ENCODE results near the gene RHBDL2.
"Not testable (repeated sequence)": the region's sequence is repeated elsewhere in the genome, so short reads cannot be mapped to it uniquely, and the experiment has no call there.

RHBDL2 gene

DNA sequence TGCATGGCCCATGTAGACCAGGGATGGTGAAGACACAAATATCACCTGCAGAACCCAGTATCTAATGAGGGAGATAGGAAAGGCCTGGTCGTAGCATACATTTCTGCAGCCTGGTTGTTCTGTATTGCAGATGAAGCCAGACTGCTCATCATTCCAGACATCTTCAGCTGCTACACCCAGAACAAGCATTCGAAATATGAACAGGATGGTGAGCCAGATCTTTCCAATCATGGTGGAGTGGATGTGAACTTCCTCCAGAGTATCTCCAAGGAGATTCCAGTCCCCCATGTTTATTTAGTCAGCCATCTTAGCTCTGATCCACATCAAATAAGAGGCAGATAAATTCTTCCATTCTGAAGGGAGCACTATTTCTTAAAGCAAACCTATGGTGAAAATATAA, 65.8 kb downstream of the RHBDL2 start:
- DNase-seq (ENCODE audit: low spot score), result no peak

DNA sequence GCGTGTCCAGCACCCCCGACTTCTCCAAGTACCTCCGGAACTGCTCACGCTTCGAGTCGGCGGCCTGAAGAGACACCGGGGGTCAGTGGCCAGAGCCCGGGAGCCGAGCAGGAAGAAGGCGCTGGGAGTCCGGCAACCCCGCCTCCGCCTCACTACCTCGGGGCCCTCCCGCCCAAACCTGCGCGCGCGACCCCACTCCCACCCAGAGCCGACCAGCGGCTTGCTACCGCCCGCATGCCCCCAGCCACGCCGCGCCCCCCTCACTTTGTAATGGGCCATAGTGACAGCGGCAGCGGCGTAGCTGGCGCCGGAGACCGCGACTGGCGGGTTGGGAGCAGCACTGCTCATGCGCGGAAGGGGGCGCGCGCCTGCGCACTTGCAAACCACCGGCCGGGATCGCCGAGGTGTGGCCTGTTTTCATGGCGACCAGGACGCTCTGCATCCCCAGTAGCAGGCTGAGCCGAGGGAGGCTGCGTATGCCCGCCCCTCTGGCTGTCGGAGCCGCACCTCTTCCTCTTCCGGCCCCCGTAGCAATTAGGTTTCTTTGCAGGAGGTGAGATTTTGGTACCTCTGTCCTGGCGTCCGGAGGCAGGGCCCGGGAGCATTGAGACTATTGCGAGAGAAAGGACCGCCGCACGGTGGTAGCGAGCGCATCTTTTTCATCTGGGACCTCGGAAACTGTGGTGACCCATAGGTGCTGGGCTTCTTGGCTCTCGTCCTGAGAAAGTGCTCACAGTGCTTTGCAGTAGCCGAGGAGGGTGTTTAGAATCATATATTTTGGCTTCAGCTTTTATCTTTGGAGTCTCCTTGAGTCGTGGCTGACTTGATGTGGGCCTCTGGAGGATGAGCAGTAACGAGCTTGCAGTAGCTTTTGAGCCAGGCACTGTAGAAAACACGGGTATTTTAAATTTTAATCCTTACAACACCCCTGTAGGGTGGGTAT, 68.3 kb downstream of the RHBDL2 start, which contains the start of gene MYCBP:
TSS of gene MYCBP (minus strand) at position 322 of the 943 bp plus-strand sequence. CDS start at position 279, 43 bp downstream.
- DNase-seq (ENCODE audit: low spot score), result peak; percentile 96

DNA sequence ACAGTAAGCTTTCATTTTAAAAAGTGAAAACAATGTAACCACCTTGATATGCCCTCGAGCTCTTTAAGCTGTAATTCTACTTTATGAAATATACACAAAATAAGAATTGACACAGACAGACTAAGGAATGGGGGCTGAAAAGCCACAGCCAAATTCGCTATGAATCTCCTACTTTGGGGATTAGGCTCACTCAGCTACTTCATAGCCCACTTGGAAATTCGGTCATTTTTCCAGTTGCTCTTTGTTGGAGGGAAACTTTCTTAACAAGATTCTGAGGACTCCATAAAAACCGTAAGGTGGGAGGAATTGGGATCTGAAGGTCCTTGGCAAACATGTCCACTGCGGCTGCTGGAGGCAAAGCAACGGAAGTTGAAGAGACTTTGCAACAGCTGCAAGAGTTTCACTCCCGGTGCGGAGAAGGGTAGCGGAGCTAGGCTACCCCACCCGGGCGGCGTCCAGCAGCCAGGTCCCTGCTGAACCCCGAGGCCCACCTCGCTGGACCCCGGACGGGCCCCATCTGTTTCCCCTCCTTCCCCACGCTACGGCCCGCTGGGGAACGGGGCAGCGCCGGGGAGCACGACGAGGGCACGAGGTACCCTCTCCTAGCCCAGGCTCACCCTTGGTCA, 69.1 kb downstream of the RHBDL2 start:
- peak; percentile 45 for DNase-seq (ENCODE audit: low spot score)

DNA sequence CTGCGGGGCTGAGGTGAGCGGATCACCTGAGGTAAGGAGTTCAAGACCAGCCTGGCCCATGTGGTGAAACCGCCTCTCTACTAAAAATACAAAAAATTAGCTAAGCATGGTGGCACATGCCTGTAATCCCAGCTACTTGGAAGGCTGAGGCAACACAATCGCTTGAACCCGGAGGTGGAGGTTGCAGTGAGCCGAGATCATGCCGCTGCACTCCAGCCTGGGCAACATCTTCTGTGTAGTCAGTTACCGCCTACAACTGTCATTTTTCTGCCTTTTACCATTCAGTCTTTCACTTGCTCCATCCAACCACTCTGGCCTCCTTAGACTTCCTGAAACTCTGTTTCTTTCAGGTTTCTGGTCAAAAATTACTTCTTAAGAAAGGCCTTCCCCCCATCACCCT, 70.6 kb downstream of the RHBDL2 start:
- no peak for DNase-seq (ENCODE audit: low spot score)

GRCh38 chr1:38867208-38867607, 74.4 kb downstream of the RHBDL2 start:
- DNase-seq (ENCODE audit: low spot score), result no peak

- DNase-seq (ENCODE audit: low spot score), result no peak
Measured at GRCh38 chr1:38865112-38865715, 76.4 kb downstream of the RHBDL2 start.

GRCh38 chr1:38860454-38860795, 81.2 kb downstream of the RHBDL2 start:
- DNase-seq (ENCODE audit: low spot score), result no peak

DNA sequence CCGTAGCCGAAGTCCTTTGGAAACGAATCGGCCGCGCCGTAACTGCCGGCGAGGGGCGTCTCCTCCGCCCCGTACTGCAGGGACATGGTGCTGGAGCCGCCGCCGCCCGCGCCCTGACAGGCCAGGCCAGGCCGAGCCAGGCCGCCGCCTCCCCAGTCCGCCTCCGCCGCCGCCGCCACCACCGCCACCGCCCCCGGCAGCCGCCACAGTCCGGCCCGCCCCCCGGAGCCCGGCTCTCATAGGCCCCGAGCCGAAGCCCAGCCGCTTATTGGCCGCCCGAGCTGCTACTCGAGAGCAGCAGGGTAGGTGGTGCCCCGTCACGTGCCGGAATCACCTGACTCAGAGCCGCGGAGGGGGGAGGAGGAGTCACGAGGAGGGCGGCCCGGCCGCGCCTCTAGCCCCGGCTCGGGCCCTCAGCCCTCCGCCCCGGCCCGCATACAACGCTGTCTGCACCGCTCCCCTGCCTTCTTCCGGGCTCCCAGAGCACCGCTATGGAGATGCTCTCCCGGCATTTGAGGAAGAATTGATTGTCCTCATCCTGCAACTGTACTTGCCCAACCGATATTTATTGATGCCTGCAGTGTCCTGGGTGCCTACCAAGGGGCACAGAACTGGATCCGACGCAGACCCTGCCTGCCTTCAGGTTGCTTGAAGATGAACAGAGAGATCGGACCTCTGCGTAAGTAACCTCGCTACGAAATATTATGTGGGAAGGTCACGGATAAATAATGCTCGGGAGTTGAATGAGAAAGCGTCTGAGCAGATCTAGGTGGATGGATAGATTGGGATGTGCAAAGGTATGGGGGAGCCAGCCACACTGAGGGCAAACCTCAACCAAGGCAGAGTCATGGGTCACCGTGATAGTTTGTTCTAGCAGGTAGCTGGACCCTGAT, 81.8 kb downstream of the RHBDL2 start, which contains the start of gene RRAGC:
TSS of gene RRAGC (minus strand) at position 212 of the 893 bp plus-strand sequence. CDS start at position 86, 126 bp downstream.
- DNase-seq (ENCODE audit: low spot score), result peak; percentile 97

- peak; percentile 78 for DNase-seq (ENCODE audit: low spot score)
Measured at GRCh38 chr1:38858833-38859560, 82.6 kb downstream of the RHBDL2 start.

DNA sequence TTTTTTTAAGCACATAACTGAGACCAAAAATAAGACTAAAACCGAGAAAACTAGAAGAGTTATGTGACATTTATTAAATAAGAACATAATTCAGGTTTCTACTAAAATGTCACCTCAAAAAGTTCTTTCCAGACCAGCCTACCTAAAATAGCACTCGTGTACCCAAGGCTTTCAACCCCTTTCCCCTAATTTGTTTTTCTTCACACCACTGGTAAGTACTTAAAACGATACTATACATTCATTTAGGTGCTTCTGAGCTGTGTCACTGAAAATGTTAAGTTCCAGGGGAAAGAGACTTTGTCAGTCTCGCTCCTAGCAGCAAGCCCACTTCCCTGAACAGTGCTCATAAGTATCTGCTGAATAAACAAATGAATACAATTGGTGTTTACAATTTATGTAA, 88.8 kb downstream of the RHBDL2 start:
- no peak for DNase-seq (ENCODE audit: low spot score)

DNA sequence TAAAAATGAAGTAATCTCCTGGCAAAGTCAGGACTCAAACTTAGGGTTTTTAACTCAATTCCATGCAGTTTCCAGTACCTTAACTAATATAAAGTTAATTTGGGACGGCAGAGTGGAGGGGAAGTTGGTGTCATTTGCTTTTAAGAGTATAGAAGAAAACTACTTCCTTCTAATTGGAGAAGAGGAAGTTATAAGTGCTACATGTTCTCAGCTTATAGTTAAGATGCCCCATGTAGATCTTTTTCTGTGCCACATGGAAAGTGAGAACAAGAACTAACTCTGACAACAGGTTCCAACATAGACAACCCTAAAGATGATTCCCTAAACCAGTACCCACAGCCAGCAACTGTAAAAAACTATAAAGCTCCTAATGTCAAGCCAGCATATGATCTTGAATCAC, 93.6 kb downstream of the RHBDL2 start:
- no peak for DNase-seq (ENCODE audit: low spot score)

DNA sequence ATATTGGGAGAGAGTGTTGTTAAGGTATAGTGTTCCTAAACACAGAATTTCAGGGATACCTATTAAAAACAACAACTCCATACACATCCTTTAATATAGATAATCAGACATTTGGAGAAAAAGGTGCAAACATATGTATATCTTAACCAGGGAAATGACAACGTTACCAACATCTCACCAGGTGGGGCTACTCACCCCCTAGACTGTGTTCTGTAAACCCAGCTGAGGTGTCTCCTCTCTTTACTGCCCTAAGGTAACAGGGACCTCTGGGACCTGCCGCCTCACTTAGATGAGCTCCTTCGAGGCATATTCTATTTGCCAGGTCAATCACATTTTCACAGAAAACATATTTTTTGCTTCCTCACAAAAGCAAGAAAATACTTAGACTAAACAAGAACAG, 95.4 kb downstream of the RHBDL2 start:
- DNase-seq (ENCODE audit: low spot score), result no peak

DNA sequence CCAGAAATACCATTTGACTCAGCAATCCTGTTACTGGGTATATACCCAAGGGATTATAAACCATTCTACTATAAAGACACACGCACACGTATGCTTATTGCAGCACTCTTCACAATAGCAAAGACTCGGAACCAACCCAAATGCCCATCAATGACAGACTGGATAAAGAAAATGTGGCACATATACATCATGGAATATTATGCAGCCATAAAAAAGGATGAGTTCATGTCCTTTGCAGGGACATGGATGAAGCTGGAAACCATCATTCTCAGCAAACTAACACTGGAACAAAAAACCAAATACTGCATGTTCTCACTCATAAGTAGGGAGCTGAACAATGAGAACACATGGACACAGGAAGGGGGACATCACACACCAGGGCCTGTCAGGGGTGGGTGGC, 96.5 kb downstream of the RHBDL2 start:
- not testable (repeated sequence) for DNase-seq (ENCODE audit: low spot score)

- no peak for DNase-seq (ENCODE audit: low spot score)
Measured at GRCh38 chr1:38840281-38840680, 101.3 kb downstream of the RHBDL2 start.

GRCh38 chr1:38839363-38839762, 102.3 kb downstream of the RHBDL2 start:
- DNase-seq (ENCODE audit: low spot score), result no peak

- DNase-seq (ENCODE audit: low spot score), result not testable (repeated sequence)
Measured at GRCh38 chr1:38836316-38836715, 105.3 kb downstream of the RHBDL2 start.
